RWPE1 (cell line): Measurements from ENCODE around the gene RNF44.

Source experiments
- CTCF ChIA-PET: fragments of 350-600 bp; sonication (Branson Sonifier 250); formaldehyde crosslinking; extraction: SDS; loops from one replicate; lab custom pipeline; 2021; lab: Yijun Ruan, JAX
- POLR2A ChIA-PET: fragments of 400-600 bp; formaldehyde crosslinking; extraction: SDS; loops from one replicate; lab custom pipeline; 2020; ENCODE audit warnings: antibody characterized with exemption; ENCODE audit not compliant: low non-redundant PET; lab: Yijun Ruan, JAX
- DNase-seq: peaks from one replicate; pipeline ENCODE4 v3.0.0; 2012; ENCODE audit warnings: low spot score
- H3K27ac ChIP-seq: fragments of 450-650 bp; 2 replicates; pipeline ENCODE4 v1.5.1; 2017
- CTCF ChIP-seq: fragments of 450-650 bp; conservative IDR thresholded peaks from 2 replicates; pipeline ENCODE4 v1.5.1; 2017; ENCODE audit warnings: low read depth, mild to moderate bottlenecking

RNF44 gene

DNA sequence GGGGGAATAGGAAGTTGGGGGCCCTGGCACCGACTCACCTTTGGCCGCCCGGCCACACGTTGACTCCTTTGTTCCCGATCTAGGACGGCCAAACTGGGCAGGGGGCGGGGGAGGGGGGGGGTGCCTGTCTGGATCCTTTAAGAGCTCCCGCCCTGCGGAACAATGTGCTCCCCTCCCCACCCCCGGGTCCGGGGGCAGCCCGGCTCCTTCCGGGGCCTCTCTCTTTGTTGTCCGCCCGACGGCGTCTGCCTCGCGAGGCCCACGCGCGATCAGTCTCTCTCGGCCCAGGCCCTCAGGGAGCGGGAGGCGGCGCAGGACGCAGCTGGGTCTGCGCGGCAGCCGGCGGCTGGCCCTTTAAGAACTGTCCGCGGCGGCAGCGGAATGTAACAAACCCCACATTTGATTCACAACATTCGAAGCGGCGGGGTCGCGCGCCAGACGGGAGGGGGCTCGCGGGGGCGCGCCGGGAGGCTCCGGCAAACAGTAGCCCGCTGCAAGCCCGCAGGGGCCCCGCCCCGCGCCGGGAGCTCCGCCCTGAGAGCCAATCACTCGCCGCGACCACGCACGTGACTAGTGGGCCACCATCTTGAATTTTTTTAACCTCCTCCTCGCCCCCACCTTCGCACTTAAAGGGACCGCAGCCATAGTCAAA is at the start of gene RNF44:
Gene RNF44 (minus strand): TSS at position 501 of the 652 bp plus-strand sequence. CDS start 4,930 bp downstream, outside the sequence.
- H3K27ac ChIP-seq, result peak within 1 kb of the TSS; percentile 96
- ChIA-PET CTCF (interaction anchor here (0.5 to 1.6 kb wide), 4 partner anchors 38 to 120 kb away, joined by 3 to 6 read pairs (median 3); partner anchors contain the start of genes CLTB and FAF2), POLR2A (interaction anchor here (0.6 to 1.4 kb wide), 4 partner anchors 8 to 151 kb away, joined by 3 to 4 read pairs (median 4); no protein-coding TSS in a partner anchor)
- DNase-seq, result peak; percentile 97
- no peak for TF ChIP-seq CTCF

DNA sequence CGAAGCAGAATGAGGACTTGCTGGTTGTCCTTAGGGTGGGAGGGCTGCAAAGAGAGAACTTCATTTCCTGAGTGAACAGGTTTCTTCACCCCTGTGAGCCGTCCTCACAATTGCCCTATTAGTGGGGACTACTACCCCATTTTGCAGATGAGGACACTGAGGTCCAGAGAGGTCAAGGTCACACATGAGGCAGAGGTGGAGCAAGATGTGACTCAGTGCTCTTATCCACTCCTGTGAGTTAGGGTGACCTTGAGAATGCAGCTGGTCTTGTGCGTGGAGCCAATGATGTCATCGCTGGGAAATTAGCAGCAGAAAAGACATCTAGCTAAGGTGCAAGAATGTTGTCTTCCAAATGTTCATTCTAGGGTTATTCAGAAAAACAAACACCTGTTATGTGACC is 45.9 kb upstream of the RNF44 start:
- no peak overlapping the region for H3K27ac ChIP-seq
- ChIA-PET CTCF (no interaction called here), POLR2A (no interaction called here)
- no peak for TF ChIP-seq CTCF
- no peak for DNase-seq

GRCh38 chr5:176581361-176581760 is 44.2 kb upstream of the RNF44 start:
- H3K27ac ChIP-seq, result no peak overlapping the region
- ChIA-PET CTCF (interaction anchor here (1.2 kb wide), 1 partner anchor 39 kb away, joined by 4 read pairs; no protein-coding TSS in a partner anchor), POLR2A (no interaction called here)
- DNase-seq, result no peak
- no peak for TF ChIP-seq CTCF

GRCh38 chr5:176579323-176579722 is 42.1 kb upstream of the RNF44 start:
- CTCF ChIA-PET, result interaction anchor here (0.9 to 2.1 kb wide), 4 partner anchors 27 to 163 kb away, joined by 3 to 14 read pairs (median 5); partner anchors contain the start of gene CLTB
- no peak for TF ChIP-seq CTCF
- no peak for DNase-seq
- POLR2A ChIA-PET, result no interaction called here
- no peak overlapping the region for H3K27ac ChIP-seq

DNA sequence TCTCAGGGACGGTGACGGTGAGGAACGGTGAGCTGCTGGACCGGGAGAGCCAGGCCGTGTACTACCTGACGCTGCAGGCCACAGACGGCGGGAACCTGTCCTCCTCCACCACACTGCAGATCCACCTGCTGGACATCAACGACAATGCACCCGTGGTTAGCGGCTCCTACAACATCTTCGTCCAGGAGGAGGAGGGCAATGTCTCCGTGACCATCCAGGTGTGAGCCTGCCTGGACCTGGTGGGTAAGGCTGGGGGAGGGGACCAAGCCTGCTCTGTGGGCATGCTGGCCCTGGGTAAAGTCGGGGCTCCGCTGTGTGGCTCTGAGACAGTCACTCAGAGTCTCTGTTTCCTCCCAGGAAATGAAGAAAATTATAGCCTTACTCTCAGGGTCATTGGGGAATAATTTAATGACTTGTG is 41.2 kb upstream of the RNF44 start:
- no peak overlapping the region for H3K27ac ChIP-seq
- DNase-seq, result peak; percentile 90
- TF ChIP-seq CTCF, result peak; percentile 89
- POLR2A ChIA-PET, result no interaction called here
- CTCF ChIA-PET, result interaction anchor here (0.5 to 2.1 kb wide), 11 partner anchors 12 to 162 kb away, joined by 3 to 14 read pairs (median 4); partner anchors contain the start of gene CLTB

GRCh38 chr5:176577312-176578176 is 40.3 kb upstream of the RNF44 start:
- no peak for DNase-seq
- no peak overlapping the region for H3K27ac ChIP-seq
- TF ChIP-seq CTCF, result no peak
- ChIA-PET CTCF (interaction anchor here (0.6 to 2.1 kb wide), 6 partner anchors 16 to 160 kb away, joined by 3 to 14 read pairs (median 4); no protein-coding TSS in a partner anchor), POLR2A (no interaction called here)
